ENCODE results near the gene SUGP2.
"Not testable (repeated sequence)": the region's sequence is repeated elsewhere in the genome, so short reads cannot be mapped to it uniquely, and the experiment has no call there.

SUGP2 gene

DNA sequence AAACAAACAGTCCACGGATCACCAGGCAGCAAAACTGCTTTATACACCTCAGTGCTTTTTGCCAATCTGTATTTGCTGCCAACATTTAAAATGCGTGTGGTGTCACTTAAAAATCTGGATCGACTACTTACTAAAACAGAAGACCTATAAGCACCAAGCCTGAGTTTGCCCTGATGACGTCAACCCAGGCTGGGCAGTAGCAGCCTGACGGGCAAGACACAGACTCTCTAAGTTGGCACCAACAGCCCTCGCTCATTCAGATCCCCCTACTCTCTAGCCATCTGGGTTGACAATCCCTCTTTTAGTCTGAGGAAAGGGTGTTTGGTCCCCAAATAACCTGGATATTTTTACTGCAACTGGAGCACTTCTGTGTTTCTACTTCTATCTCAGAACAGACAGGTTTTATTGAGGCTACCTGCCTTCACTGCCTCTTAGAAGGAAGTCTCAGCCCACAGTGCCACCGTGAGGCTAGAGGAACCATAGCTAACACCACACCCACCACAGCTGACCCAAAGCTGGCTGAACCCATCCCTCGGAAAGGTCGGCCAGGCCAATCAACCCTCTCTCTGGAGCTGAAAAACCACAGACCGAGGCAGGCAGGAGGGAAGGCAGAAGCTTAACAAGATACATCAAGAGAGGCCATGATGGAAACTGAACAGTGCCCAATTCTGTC lies 6.9 kb downstream of the SUGP2 start:
- peaks cover 77% of the 10 kb centered on the region for H3K36me3 ChIP-seq (ENCODE audit: insufficient read depth, low read length)
- H3K27ac ChIP-seq (ENCODE audit: low read depth, low read length), result no peak overlapping the region
- H3K4me3 ChIP-seq (ENCODE audit: low read depth in 1 of 2, low read length in 2 of 2), result no peak overlapping the region
- no peaks in the 10 kb centered on the region for H3K27me3 ChIP-seq (ENCODE audit: control insufficient read depth in 1 of 2, insufficient read depth in 2 of 2, low read length in 2 of 2)
- no peaks in the 10 kb centered on the region for H3K9me3 ChIP-seq (ENCODE audit: low read length)
- peaks cover 4% of the 10 kb centered on the region for H3K4me1 ChIP-seq (ENCODE audit: insufficient read depth, low read length)
- H3K9ac ChIP-seq (ENCODE audit: low read length), result no peak overlapping the region

DNA sequence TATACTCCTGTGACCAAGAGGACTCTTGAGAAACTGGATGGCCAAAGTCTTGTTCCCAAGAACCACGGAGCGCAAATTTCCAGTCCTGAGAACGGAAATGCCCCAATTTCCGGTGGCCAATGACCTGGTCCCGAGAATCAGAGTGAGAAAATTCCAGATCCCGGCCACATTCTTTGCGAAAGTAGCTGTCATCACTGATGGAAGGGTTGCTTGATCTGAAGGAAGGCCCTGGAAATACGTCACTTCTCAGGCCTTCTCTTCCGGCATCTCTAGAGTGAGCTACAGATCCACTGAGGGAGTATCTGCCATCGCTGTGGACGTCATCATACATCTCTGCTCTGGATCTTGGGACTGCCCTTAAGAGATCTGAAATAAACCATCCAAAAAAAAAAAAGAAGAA lies 7.5 kb downstream of the SUGP2 start:
- no peak overlapping the region for H3K9ac ChIP-seq (ENCODE audit: low read length)
- H3K36me3 ChIP-seq (ENCODE audit: insufficient read depth, low read length), result peaks cover 77% of the 10 kb centered on the region
- H3K27ac ChIP-seq (ENCODE audit: low read depth, low read length), result no peak overlapping the region

DNA sequence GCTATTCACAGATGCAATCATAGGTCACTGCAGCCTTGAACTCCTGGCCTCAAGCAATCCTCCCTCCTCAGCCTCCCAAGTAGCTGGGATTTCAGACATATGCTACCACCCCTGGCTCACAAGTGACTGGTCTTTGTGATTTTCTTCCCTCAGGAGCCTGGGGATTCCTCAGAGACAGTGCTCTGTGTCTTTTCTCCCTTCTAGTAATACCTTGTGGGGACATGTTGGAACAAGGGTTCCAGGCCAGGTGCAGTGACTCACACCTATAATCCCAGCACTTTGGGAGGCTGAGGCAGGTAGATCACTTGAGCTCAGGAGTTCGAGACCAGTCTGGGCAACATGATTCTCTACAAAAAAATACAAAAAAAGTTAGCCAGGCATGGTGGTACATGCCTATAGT lies 9.9 kb downstream of the SUGP2 start:
- peaks cover 64% of the 10 kb centered on the region for H3K36me3 ChIP-seq (ENCODE audit: insufficient read depth, low read length)
- not testable (repeated sequence) for H3K9ac ChIP-seq (ENCODE audit: low read length); H3K4me3 ChIP-seq (ENCODE audit: low read depth in 1 of 2, low read length in 2 of 2); H3K9me3 ChIP-seq (ENCODE audit: low read length); H3K27me3 ChIP-seq (ENCODE audit: control insufficient read depth in 1 of 2, insufficient read depth in 2 of 2, low read length in 2 of 2); H3K27ac ChIP-seq (ENCODE audit: low read depth, low read length); H3K4me1 ChIP-seq (ENCODE audit: insufficient read depth, low read length)

More for the DNA sequence above, 7.5 kb downstream of the SUGP2 start:
- Histone ChIP-seq H3K27me3 (ENCODE audit: control insufficient read depth in 1 of 2, insufficient read depth in 2 of 2, low read length in 2 of 2) (no peaks in the 10 kb centered on the region), H3K4me3 (ENCODE audit: low read depth in 1 of 2, low read length in 2 of 2) (no peak overlapping the region), H3K4me1 (ENCODE audit: insufficient read depth, low read length) (peaks cover 4% of the 10 kb centered on the region), H3K9me3 (ENCODE audit: low read length) (no peaks in the 10 kb centered on the region)

DNA sequence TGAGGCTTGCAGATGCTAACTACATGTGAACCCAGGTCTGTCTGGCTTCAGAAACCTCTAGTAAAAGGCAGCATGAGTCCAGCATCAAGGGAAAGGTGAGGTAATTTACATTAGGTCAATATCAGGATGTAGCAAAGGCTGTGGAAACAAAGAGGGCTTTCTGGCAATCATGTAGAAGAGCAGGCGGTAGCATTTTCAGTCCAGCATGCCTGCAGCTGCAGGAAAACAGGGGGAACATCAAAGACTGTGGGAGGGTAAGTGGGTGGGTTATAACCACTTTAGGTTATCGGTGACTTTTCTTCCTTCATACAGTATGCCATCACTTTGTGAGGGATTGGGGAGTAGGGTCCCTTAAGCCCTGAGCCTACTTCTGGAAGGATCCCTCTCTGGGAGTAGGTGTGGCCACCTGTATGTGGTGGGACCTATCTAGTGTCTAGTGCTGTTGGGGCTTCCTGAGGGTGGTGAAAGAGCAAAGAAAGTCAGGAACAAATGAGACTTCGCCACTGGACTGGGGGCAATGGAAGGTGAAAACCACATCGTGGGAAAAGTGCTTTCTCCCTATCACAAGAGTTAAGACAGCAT lies 10.8 kb downstream of the SUGP2 start:
- H3K36me3 ChIP-seq (ENCODE audit: insufficient read depth, low read length), result peaks cover 61% of the 10 kb centered on the region

DNA sequence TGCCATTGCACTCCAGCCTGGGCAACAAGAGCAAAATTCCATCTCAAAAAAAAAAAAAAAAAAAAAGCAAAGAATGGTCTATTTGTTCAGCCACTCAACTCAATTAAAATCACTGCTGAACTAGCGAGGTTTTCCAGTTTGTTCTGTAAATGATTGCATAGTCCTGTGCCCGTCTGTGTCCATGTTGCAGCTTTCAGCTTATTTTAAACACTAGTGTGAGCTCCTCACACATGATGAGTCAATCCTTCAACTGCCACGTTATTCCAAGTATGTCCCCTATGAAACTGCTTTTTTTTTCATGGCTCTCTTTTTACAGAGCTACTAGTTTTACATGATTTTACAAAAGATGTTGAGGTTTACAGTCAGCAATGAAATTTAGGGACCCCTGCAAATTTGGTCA lies 12.2 kb downstream of the SUGP2 start:
- Histone ChIP-seq H3K9me3 (ENCODE audit: low read length) (no peaks in the 10 kb centered on the region), H3K27me3 (ENCODE audit: control insufficient read depth in 1 of 2, insufficient read depth in 2 of 2, low read length in 2 of 2) (no peaks in the 10 kb centered on the region), H3K9ac (ENCODE audit: low read length) (no peak overlapping the region), H3K36me3 (ENCODE audit: insufficient read depth, low read length) (peaks cover 61% of the 10 kb centered on the region), H3K4me3 (ENCODE audit: low read depth in 1 of 2, low read length in 2 of 2) (no peak overlapping the region), H3K4me1 (ENCODE audit: insufficient read depth, low read length) (no peaks in the 10 kb centered on the region), H3K27ac (ENCODE audit: low read depth, low read length) (no peak overlapping the region)

More for the DNA sequence above, 10.8 kb downstream of the SUGP2 start:
- no peak overlapping the region for H3K27ac ChIP-seq (ENCODE audit: low read depth, low read length)
- no peaks in the 10 kb centered on the region for H3K27me3 ChIP-seq (ENCODE audit: control insufficient read depth in 1 of 2, insufficient read depth in 2 of 2, low read length in 2 of 2)
- H3K9me3 ChIP-seq (ENCODE audit: low read length), result no peaks in the 10 kb centered on the region
- H3K4me1 ChIP-seq (ENCODE audit: insufficient read depth, low read length), result no peaks in the 10 kb centered on the region
- no peak overlapping the region for H3K9ac ChIP-seq (ENCODE audit: low read length)
- no peak overlapping the region for H3K4me3 ChIP-seq (ENCODE audit: low read depth in 1 of 2, low read length in 2 of 2)

DNA sequence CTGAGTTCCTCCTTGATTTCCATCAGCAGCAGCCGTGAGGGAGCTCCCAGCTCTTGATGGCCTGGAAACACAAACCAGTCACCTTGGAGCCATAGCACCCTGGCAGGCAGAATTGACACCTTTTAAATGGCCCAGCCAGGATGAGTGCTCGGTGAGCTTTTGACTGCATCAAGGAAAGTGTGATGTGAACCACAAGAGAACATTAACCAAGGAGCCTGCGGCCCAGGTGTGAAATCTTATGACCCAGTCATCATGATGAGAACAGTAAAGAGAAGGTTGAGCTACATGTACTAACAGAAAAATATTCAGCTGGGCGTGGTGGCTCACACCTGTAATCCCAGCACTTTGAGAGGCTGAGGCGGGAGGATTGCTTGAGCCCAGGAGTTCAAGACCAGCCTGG lies 22.8 kb downstream of the SUGP2 start:
- no peak overlapping the region for H3K9ac ChIP-seq (ENCODE audit: low read length)
- H3K4me3 ChIP-seq (ENCODE audit: low read depth in 1 of 2, low read length in 2 of 2), result no peak overlapping the region
- H3K4me1 ChIP-seq (ENCODE audit: insufficient read depth, low read length), result no peaks in the 10 kb centered on the region
- H3K9me3 ChIP-seq (ENCODE audit: low read length), result no peaks in the 10 kb centered on the region
- H3K27ac ChIP-seq (ENCODE audit: low read depth, low read length), result no peak overlapping the region
- H3K36me3 ChIP-seq (ENCODE audit: insufficient read depth, low read length), result peaks cover 50% of the 10 kb centered on the region
- no peaks in the 10 kb centered on the region for H3K27me3 ChIP-seq (ENCODE audit: control insufficient read depth in 1 of 2, insufficient read depth in 2 of 2, low read length in 2 of 2)

DNA sequence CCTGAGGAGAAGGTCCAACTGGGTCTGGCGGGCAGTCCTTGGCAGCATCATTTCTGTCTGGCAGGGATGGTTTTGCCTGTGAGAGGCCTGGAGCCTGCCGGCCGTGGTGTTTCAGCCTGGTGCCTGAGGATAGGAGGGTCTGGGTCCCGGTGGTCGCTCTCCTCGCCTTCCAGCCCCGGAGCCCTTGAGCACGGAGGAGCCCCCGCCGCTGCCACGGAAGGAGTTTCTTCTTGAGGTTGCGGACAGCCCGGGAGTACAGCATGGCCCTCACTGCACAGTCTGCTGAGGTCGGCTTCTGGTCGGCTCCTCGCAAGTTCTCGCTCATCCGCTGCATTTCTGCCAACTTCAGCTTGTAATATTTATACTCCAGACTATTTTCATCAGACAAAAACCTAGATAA lies 23.4 kb downstream of the SUGP2 start:
- no peaks in the 10 kb centered on the region for H3K27me3 ChIP-seq (ENCODE audit: control insufficient read depth in 1 of 2, insufficient read depth in 2 of 2, low read length in 2 of 2)
- H3K27ac ChIP-seq (ENCODE audit: low read depth, low read length), result no peak overlapping the region

DNA sequence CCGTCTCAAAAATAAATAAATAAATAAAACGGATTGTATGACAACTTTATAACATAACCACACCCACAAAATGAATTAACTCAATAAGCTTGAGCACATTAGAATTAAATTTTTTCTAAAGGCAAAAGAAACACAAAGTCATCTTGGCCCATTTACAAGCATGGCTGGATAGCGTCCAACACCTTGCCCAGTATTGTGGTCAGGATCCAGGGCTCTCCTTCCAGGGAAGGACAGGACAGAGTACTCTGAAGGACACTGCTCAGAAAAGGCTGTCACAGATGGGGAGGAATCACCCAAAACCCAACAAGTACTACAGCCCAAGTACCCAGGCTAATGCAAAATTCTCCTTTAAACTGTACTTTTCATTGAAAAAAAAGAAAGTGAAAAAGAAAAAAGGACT lies 27.1 kb downstream of the SUGP2 start:
- Histone ChIP-seq H3K36me3 (ENCODE audit: insufficient read depth, low read length) (peaks cover 61% of the 10 kb centered on the region), H3K9ac (ENCODE audit: low read length) (no peak overlapping the region), H3K27ac (ENCODE audit: low read depth, low read length) (no peak overlapping the region), H3K27me3 (ENCODE audit: control insufficient read depth in 1 of 2, insufficient read depth in 2 of 2, low read length in 2 of 2) (no peaks in the 10 kb centered on the region), H3K4me3 (ENCODE audit: low read depth in 1 of 2, low read length in 2 of 2) (no peak overlapping the region), H3K4me1 (ENCODE audit: insufficient read depth, low read length) (no peaks in the 10 kb centered on the region), H3K9me3 (ENCODE audit: low read length) (no peaks in the 10 kb centered on the region)

More for the DNA sequence above, 23.4 kb downstream of the SUGP2 start:
- Histone ChIP-seq H3K36me3 (ENCODE audit: insufficient read depth, low read length) (peaks cover 52% of the 10 kb centered on the region), H3K4me1 (ENCODE audit: insufficient read depth, low read length) (no peaks in the 10 kb centered on the region), H3K4me3 (ENCODE audit: low read depth in 1 of 2, low read length in 2 of 2) (no peak overlapping the region), H3K9ac (ENCODE audit: low read length) (no peak overlapping the region), H3K9me3 (ENCODE audit: low read length) (no peaks in the 10 kb centered on the region)

DNA sequence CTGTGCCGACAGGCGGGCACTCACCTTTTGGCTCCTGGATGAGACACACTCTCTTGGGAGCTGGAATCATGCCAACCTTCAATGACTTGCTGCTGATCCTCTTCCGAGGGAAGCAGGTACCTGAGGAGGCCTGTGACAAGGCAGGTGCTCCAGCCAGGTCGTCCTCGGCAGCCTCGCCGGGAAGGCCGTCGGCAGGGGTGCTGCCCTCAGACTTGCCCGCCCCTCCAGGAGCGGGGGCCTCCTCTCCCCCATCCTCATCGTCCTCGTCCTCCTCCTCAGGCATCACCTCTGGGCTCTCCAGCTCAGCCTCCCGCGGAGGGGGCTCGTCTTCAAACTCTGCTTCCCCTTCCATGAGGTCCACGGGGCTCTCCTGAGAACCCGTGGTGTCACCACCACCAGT lies 29.2 kb downstream of the SUGP2 start:
- Histone ChIP-seq H3K9ac (ENCODE audit: low read length) (no peak overlapping the region), H3K27ac (ENCODE audit: low read depth, low read length) (no peak overlapping the region), H3K36me3 (ENCODE audit: insufficient read depth, low read length) (peaks cover 48% of the 10 kb centered on the region), H3K9me3 (ENCODE audit: low read length) (no peaks in the 10 kb centered on the region), H3K27me3 (ENCODE audit: control insufficient read depth in 1 of 2, insufficient read depth in 2 of 2, low read length in 2 of 2) (no peaks in the 10 kb centered on the region), H3K4me3 (ENCODE audit: low read depth in 1 of 2, low read length in 2 of 2) (no peak overlapping the region), H3K4me1 (ENCODE audit: insufficient read depth, low read length) (no peaks in the 10 kb centered on the region)

DNA sequence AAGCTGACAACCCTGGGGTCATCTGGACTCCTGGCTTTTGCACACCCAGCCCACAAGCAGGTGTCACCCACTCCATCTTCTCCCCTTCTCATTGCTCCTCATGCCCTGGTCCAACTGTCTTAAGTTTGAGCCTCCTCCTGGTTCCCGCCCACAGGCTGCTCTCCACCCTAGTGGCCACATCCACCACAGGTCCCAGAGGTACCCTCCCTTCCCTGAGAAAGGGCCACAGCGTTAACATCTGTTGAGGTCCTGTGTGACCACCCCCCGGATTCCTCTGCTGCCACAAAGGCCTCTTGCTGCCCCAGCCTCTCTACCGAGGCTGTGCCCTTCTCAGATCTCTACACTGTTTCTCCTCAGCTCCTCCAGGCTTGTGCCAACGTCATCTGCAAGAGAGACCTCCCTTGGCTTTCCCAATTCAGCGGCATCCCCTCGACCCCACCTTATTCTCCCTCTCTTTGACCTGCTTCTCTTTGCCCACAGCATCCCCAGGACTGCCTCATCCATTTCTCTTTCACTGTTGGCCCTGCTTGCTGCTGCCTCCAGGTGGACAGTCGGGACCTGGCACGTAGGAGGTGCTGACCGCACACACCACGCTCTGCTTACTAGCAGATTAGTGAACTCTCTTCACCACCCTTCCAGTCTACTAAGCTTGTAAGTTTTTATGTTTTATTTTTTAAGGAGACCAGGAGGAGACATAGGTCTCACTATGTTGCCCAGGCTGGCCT lies 33.3 kb downstream of the SUGP2 start:
- no peaks in the 10 kb centered on the region for H3K9me3 ChIP-seq (ENCODE audit: low read length)
- H3K36me3 ChIP-seq (ENCODE audit: insufficient read depth, low read length), result peaks cover 42% of the 10 kb centered on the region

DNA sequence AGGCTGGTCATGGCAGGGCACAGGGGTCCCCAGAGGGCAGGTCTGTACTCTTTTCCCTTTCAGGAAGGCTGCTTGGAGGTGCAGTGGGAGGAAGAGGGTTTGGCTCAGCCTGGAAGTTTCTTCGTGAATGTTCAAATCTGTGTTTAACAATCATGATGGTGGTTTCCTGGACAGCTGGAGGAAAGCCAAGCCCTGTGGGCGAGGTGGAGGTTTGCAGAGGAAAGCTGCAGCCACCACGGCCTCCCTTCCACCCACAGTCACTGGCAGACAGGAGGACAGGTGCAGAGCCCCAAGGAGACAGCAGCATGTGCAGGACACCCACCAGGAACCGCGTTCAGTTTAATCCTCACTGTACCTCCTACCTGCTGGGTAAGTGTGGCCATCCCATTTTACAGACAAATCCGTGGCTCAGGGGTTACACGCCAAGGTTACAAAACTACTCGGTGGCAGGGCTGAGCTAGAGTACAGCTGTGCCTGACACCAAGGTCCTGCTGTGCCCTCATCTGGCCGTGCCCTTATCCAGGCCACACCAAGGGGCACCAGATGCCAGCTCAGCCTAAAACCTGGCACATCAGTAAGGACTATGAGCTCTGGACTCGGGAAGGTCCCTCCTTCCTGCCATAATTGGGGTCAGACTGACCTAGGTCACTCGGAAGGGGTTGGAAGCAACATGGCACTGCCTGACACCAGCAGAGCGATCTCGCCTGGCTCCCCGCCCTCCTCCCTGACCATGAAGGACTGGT lies 34.1 kb downstream of the SUGP2 start:
- no peak overlapping the region for H3K9ac ChIP-seq (ENCODE audit: low read length)
- H3K36me3 ChIP-seq (ENCODE audit: insufficient read depth, low read length), result peaks cover 37% of the 10 kb centered on the region
- no peaks in the 10 kb centered on the region for H3K9me3 ChIP-seq (ENCODE audit: low read length)
- no peaks in the 10 kb centered on the region for H3K27me3 ChIP-seq (ENCODE audit: control insufficient read depth in 1 of 2, insufficient read depth in 2 of 2, low read length in 2 of 2)
- H3K27ac ChIP-seq (ENCODE audit: low read depth, low read length), result no peak overlapping the region
- no peak overlapping the region for H3K4me3 ChIP-seq (ENCODE audit: low read depth in 1 of 2, low read length in 2 of 2)
- H3K4me1 ChIP-seq (ENCODE audit: insufficient read depth, low read length), result no peaks in the 10 kb centered on the region

More for the DNA sequence above, 33.3 kb downstream of the SUGP2 start:
- no peaks in the 10 kb centered on the region for H3K4me1 ChIP-seq (ENCODE audit: insufficient read depth, low read length)
- no peaks in the 10 kb centered on the region for H3K27me3 ChIP-seq (ENCODE audit: control insufficient read depth in 1 of 2, insufficient read depth in 2 of 2, low read length in 2 of 2)
- no peak overlapping the region for H3K27ac ChIP-seq (ENCODE audit: low read depth, low read length)
- H3K9ac ChIP-seq (ENCODE audit: low read length), result no peak overlapping the region
- no peak overlapping the region for H3K4me3 ChIP-seq (ENCODE audit: low read depth in 1 of 2, low read length in 2 of 2)
